ENCODE measurements around the gene TEKT2.

TEKT2 gene

GRCh38 chr1:36086529-36087232 is 2.8 kb downstream of the TEKT2 start:
- Histone ChIP-seq H3K4me3 (ENCODE audit: insufficient read depth, low read length, poor library complexity, severe bottlenecking) (no peak overlapping the region), H3F3A (ENCODE audit: insufficient read depth) (no peaks in the 10 kb centered on the region), H4K20me1 (ENCODE audit: low read depth, low read length) (no peaks in the 10 kb centered on the region), H3K79me2 (ENCODE audit: insufficient read depth, low read length) (peaks cover 14% of the 10 kb centered on the region), H3K27me3 (ENCODE audit: low read length) (no peaks in the 10 kb centered on the region), H3K27ac (ENCODE audit: low read depth, low read length) (no peak overlapping the region), H3K36me3 (ENCODE audit: low read length) (no peaks in the 10 kb centered on the region), H3K9me2 (replicated peaks; ENCODE audit: insufficient read depth, low read length) (no peaks in the 10 kb centered on the region), H3K9ac (ENCODE audit: low read length) (no peak overlapping the region), H3K9me3 (ENCODE audit: insufficient read depth, low read length) (no peaks in the 10 kb centered on the region), H2AFZ (ENCODE audit: low read depth, low read length, severe bottlenecking) (no peak overlapping the region), H3K4me2 (ENCODE audit: low read depth, low read length, poor library complexity, severe bottlenecking) (no peak overlapping the region)
- TF ChIP-seq CTCF (IDR thresholded peaks at IDR 0.05; ENCODE audit: insufficient read depth, low read length, poor library complexity, severe bottlenecking), result no peak
- TF ChIP-seq EZH2phosphoT487 (conservative IDR thresholded peaks at IDR 0.05; ENCODE audit: low read length), result no peak

DNA sequence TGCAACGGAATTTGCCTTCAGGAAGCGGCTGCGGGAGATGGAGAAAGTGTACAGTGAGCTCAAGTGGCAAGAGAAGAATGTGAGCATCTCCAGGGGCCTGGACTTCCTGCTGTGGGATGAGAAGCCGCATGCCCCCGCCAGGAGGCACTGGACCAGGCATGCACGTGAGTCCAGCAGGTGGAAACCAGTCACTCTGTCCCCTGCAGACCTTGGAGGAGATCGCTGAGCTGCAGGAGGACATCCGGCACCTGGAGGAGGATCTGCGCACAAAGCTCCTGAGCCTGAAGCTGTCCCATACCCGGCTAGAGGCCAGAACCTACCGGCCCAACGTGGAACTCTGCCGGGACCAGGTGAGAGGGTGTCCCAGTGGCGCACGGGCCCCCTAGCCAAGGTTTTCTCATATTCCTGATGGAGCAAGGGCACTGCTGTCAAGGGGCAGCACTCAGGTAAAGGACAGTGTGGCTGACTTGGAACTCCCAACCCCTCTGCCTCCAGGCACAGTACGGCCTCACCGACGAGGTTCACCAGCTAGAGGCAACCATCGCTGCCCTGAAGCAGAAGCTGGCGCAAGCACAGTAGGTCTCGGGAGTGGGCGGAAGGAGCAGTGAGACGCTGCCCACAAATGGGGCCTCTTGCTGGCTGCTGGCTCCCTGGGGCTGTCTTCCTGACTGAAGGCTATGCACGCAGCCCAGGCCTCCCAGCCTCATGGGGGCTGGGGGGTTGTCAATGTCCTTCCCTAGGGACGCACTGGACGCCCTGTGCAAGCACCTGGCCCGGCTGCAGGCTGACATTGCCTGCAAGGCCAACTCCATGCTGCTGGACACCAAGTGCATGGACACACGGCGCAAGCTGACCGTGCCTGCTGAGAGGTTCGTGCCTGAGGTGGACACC is 3.6 kb downstream of the TEKT2 start:
- TF ChIP-seq CTCF (IDR thresholded peaks at IDR 0.05; ENCODE audit: insufficient read depth, low read length, poor library complexity, severe bottlenecking), result no peak
- TF ChIP-seq EZH2phosphoT487 (conservative IDR thresholded peaks at IDR 0.05; ENCODE audit: low read length), result no peak
- no peak overlapping the region for H3K4me3 ChIP-seq (ENCODE audit: insufficient read depth, low read length, poor library complexity, severe bottlenecking)
- no peak overlapping the region for H3K9ac ChIP-seq (ENCODE audit: low read length)
- H2AFZ ChIP-seq (ENCODE audit: low read depth, low read length, severe bottlenecking), result peak overlapping the region; percentile 99
- H3K4me2 ChIP-seq (ENCODE audit: low read depth, low read length, poor library complexity, severe bottlenecking), result no peak overlapping the region
- no peaks in the 10 kb centered on the region for H4K20me1 ChIP-seq (ENCODE audit: low read depth, low read length)
- no peaks in the 10 kb centered on the region for H3K27me3 ChIP-seq (ENCODE audit: low read length)
- no peak overlapping the region for H3K27ac ChIP-seq (ENCODE audit: low read depth, low read length)
- no peaks in the 10 kb centered on the region for H3F3A ChIP-seq (ENCODE audit: insufficient read depth)
- no peaks in the 10 kb centered on the region for H3K36me3 ChIP-seq (ENCODE audit: low read length)
- no peaks in the 10 kb centered on the region for H3K9me2 ChIP-seq (replicated peaks; ENCODE audit: insufficient read depth, low read length)
- no peaks in the 10 kb centered on the region for H3K9me3 ChIP-seq (ENCODE audit: insufficient read depth, low read length)
- peaks cover 14% of the 10 kb centered on the region for H3K79me2 ChIP-seq (ENCODE audit: insufficient read depth, low read length)

DNA sequence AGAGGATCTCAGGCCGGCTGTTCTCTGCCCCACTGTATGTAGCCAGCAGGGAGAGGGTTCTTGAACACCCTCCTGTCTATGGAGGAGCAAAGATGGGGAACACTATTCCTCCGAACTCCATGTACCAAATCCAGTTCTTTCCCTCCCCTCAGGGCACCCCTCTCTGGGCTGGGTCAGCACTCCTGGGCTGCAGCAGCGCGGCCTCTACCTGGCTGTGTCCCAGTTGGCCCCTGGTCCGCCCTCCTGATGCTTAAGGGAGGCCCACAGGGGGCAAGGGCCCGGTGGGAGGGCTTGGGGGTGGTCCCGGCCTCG is 4.3 kb downstream of the TEKT2 start:
- TF ChIP-seq EZH2phosphoT487 (conservative IDR thresholded peaks at IDR 0.05; ENCODE audit: low read length) (no peak), CTCF (IDR thresholded peaks at IDR 0.05; ENCODE audit: insufficient read depth, low read length, poor library complexity, severe bottlenecking) (no peak)
- H3K36me3 ChIP-seq (ENCODE audit: low read length), result no peaks in the 10 kb centered on the region
- H3K9me3 ChIP-seq (ENCODE audit: insufficient read depth, low read length), result no peaks in the 10 kb centered on the region
- peak overlapping the region; percentile 57 for H3K4me2 ChIP-seq (ENCODE audit: low read depth, low read length, poor library complexity, severe bottlenecking)
- peak overlapping the region; percentile 99 for H2AFZ ChIP-seq (ENCODE audit: low read depth, low read length, severe bottlenecking)
- no peaks in the 10 kb centered on the region for H4K20me1 ChIP-seq (ENCODE audit: low read depth, low read length)
- no peak overlapping the region for H3K27ac ChIP-seq (ENCODE audit: low read depth, low read length)
- peaks cover 14% of the 10 kb centered on the region for H3K79me2 ChIP-seq (ENCODE audit: insufficient read depth, low read length)
- H3F3A ChIP-seq (ENCODE audit: insufficient read depth), result no peaks in the 10 kb centered on the region
- no peaks in the 10 kb centered on the region for H3K27me3 ChIP-seq (ENCODE audit: low read length)
- peak overlapping the region; percentile 91 for H3K9ac ChIP-seq (ENCODE audit: low read length)
- H3K4me3 ChIP-seq (ENCODE audit: insufficient read depth, low read length, poor library complexity, severe bottlenecking), result peak overlapping the region; percentile 96
- H3K9me2 ChIP-seq (replicated peaks; ENCODE audit: insufficient read depth, low read length), result no peaks in the 10 kb centered on the region

All from SU-DHL-6 (cell line).